Body of pancreas (tissue), 4 donors: Measurements from ENCODE around the gene PAX2.

ENCODE experiments used
- CTCF ChIP-seq, 7 experiments: fragments of 450-650 bp in 4 of 7; fragments of 200-600 bp in 3 of 7; sonication (generic) in 3 of 7; IDR thresholded peaks; one replicate each; pipeline ENCODE4 v1.5.1; 2016 to 2019; ENCODE audit warnings: antibody characterized with exemption in 7 of 7
- POLR2A ChIP-seq, 3 donors: fragments of 450-650 bp; IDR thresholded peaks; one replicate each; pipeline ENCODE4 v1.6.1; 2016; ENCODE audit warnings: antibody characterized with exemption in 3 of 3, mild to moderate bottlenecking in 2 of 3

DNA sequence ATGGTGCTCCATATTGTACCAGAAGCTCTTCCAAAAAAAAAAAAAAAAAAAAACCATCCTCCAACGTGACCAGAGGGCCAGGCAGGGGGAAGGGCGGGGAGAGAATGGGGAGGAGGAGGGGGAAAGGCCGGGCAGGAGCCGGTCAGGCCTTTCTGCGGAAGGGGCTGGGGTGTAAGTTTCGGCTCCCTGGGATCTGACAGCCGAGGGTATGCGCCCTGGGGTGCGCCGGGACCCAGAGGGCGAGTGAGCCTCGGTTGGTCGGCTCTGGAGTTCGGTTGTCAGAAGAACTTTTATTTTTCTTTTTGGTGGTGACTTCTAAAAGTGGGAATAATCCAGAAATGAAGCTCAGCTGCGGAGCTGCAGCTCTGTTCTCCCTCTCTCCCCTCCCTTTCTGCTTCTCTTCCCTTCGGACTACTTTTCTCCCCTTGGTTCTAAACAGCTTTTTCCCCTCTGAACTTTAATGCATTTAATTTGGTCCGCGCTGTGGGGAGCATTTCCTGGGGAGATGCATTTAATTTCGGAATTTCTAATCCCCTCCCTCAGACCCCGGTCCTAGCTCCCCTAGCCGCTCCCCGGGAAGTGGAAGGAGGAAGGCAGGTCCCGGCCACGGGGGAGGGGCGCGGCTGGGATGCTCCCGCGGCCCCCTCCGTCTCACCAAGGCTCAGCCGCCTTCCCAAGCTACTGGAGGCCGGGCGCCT lies 3.9 kb upstream of the PAX2 start:
- TF ChIP-seq POLR2A (IDR thresholded peaks at IDR 0.05) (no peak), CTCF (IDR thresholded peaks at IDR 0.05) (no peak)
